Measurements from ENCODE around the gene RPL39L.
"Not testable (repeated sequence)": the region's sequence is repeated elsewhere in the genome, so short reads cannot be mapped to it uniquely, and the experiment has no call there.

Gene RPL39L

GRCh38 chr3:187183210-187183862 lies 44.0 kb upstream of the RPL39L start:
- DNase-seq (ENCODE audit: low read depth) = no peak
- no peak overlapping the region for H3K4me3 ChIP-seq (ENCODE audit: low read length)
- TF ChIP-seq CTCF (conservative IDR thresholded peaks at IDR 0.05; ENCODE audit: low read depth, low read length) = no peak

GRCh38 chr3:187181454-187182170 lies 42.3 kb upstream of the RPL39L start:
- DNase-seq (ENCODE audit: low read depth) = no peak
- no peak for TF ChIP-seq CTCF (conservative IDR thresholded peaks at IDR 0.05; ENCODE audit: low read depth, low read length)

GRCh38 chr3:187172929-187173328 lies 33.6 kb upstream of the RPL39L start:
- no peak overlapping the region for H3K4me3 ChIP-seq (ENCODE audit: low read length)
- no peak for TF ChIP-seq CTCF (conservative IDR thresholded peaks at IDR 0.05; ENCODE audit: low read depth, low read length)
- no peak for DNase-seq (ENCODE audit: low read depth)

More at GRCh38 chr3:187181454-187182170, 42.3 kb upstream of the RPL39L start:
- H3K4me3 ChIP-seq (ENCODE audit: low read length) = no peak overlapping the region

- H3K4me3 ChIP-seq (ENCODE audit: low read length); DNase-seq (ENCODE audit: low read depth): not testable (repeated sequence)
These were observed 31.6 kb upstream of the RPL39L start for GRCh38 chr3:187170911-187171310.

- H3K4me3 ChIP-seq (ENCODE audit: low read length) = no peak overlapping the region
- no peak for DNase-seq (ENCODE audit: low read depth)
- TF ChIP-seq CTCF (conservative IDR thresholded peaks at IDR 0.05; ENCODE audit: low read depth, low read length) = no peak
These were observed 30.1 kb upstream of the RPL39L start for GRCh38 chr3:187169231-187169960.

GRCh38 chr3:187167777-187168176 lies 28.5 kb upstream of the RPL39L start:
- no peak for TF ChIP-seq CTCF (conservative IDR thresholded peaks at IDR 0.05; ENCODE audit: low read depth, low read length)
- DNase-seq (ENCODE audit: low read depth) = no peak
- no peak overlapping the region for H3K4me3 ChIP-seq (ENCODE audit: low read length)

- no peak for DNase-seq (ENCODE audit: low read depth)
- no peak overlapping the region for H3K4me3 ChIP-seq (ENCODE audit: low read length)
- no peak for TF ChIP-seq CTCF (conservative IDR thresholded peaks at IDR 0.05; ENCODE audit: low read depth, low read length)
These were observed 27.5 kb upstream of the RPL39L start for GRCh38 chr3:187166750-187167149.

All from retinal pigment epithelial cell (primary cell).